BE2C (cell line): Measurements from ENCODE around the gene CNKSR2.

Source experiments
- DNase-seq: peaks from one replicate; pipeline ENCODE4 v3.0.0-alpha.2; 2020
- H3K27me3 ChIP-seq: fragments of 250-450 bp; sonication (Bioruptor Pico); 2 replicates; pipeline ENCODE4 v1.5.1; 2020; ENCODE audit warnings: mild to moderate bottlenecking
- H3K36me3 ChIP-seq: fragments of 250-450 bp; sonication (Bioruptor Pico); 2 replicates; pipeline ENCODE4 v1.5.1; 2020; ENCODE audit warnings: mild to moderate bottlenecking
- H3K4me1 ChIP-seq: fragments of 250-450 bp; sonication (Bioruptor Pico); 2 replicates; pipeline ENCODE4 v1.5.1; 2020
- H3K4me3 ChIP-seq: 2 replicates; pipeline ENCODE4 v1.5.1; 2011; ENCODE audit warnings: low read depth, low read length
- H3K9me3 ChIP-seq: fragments of 250-450 bp; sonication (Bioruptor Pico); 2 replicates; pipeline ENCODE4 v1.5.1; 2020
- TF ChIP-seq, protein P1 (sequence below): IDR thresholded peaks from 2 replicates; pipeline ENCODE4 v1.5.1; 2012; ENCODE audit warnings: mild to moderate bottlenecking, low read depth, low read length

Gene CNKSR2

DNA sequence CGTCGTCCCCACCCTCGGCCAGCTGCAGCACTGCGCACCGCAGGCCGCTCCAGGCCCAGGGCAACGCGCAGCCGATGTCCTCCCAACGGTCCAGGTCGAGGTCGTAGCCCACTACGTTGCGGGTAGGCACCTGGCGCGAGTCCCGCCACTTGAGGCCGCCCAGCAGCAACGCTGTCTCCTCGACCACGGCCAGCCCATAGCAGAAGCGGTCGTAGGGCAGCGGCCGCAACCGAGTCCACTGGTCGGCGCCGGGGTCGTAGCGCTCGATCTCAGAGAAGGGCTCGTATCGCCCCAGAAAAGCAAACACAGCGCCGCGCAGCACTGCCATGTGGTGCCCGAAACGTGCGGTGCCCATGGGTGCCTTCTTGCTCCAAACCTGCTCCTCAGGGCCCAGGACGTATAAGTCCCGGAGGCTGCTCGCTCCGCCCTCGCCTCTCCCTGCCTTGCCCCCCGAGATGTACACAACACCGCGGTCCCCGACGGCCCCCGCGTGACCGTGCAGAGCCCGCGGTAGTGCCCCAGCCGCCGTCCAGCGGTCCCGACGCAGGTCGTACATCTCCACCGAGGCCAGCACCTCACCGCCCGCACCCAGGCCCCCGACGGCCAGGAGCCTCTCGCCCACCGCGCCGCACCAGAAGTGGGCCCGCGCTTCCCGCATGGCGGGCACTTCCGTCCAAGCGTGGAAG, 281.8 kb downstream of the CNKSR2 start:
- no peak for DNase-seq
- TF ChIP-seq, protein P1, sequence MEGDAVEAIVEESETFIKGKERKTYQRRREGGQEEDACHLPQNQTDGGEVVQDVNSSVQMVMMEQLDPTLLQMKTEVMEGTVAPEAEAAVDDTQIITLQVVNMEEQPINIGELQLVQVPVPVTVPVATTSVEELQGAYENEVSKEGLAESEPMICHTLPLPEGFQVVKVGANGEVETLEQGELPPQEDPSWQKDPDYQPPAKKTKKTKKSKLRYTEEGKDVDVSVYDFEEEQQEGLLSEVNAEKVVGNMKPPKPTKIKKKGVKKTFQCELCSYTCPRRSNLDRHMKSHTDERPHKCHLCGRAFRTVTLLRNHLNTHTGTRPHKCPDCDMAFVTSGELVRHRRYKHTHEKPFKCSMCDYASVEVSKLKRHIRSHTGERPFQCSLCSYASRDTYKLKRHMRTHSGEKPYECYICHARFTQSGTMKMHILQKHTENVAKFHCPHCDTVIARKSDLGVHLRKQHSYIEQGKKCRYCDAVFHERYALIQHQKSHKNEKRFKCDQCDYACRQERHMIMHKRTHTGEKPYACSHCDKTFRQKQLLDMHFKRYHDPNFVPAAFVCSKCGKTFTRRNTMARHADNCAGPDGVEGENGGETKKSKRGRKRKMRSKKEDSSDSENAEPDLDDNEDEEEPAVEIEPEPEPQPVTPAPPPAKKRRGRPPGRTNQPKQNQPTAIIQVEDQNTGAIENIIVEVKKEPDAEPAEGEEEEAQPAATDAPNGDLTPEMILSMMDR, result no peak
- no peaks in the 10 kb centered on the region for H3K9me3 ChIP-seq
- no peak overlapping the region for H3K4me3 ChIP-seq
- no peaks in the 10 kb centered on the region for H3K36me3 ChIP-seq
- no peaks in the 10 kb centered on the region for H3K4me1 ChIP-seq
- H3K27me3 ChIP-seq, result no peaks in the 10 kb centered on the region

DNA sequence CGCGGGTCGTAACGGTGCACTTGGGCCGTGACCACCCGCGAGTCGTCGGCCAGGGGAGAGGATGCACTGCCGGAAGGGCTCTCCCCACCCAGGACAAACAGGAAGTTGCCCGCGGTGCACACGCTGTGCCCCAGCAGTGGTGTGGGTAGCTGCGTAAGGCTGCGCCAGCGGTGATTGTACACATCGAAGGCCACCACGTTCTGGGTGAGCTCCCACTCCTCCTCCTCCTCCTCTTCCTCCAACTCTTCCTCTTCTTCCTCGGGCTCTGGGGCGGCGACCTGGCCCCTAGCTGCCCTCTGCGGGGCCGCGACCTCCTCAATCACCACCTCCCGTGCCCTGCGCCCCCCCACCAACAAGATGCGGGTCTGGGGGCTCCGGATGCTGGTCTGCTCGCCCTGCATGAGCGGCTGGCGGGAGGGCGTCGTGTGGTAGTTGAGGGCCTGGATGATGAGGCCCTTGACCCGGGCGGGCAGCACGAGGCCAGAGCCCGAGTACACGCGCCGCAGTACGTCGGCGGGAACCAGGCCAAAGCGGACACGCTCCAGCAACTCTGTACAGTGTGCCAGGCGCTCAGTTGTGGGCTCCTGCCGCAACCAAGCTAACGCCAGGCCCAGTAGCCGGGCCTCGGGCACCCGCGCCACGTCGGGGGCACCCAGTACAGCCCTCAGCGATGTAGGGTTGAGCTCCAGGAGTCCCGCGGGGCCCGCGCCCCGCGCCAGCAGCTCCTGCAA, 282.5 kb downstream of the CNKSR2 start:
- no peaks in the 10 kb centered on the region for H3K9me3 ChIP-seq
- H3K4me3 ChIP-seq, result no peak overlapping the region
- no peaks in the 10 kb centered on the region for H3K27me3 ChIP-seq
- H3K36me3 ChIP-seq, result no peaks in the 10 kb centered on the region
- no peak for DNase-seq
- no peaks in the 10 kb centered on the region for H3K4me1 ChIP-seq
- TF ChIP-seq, protein P1, result no peak

DNA sequence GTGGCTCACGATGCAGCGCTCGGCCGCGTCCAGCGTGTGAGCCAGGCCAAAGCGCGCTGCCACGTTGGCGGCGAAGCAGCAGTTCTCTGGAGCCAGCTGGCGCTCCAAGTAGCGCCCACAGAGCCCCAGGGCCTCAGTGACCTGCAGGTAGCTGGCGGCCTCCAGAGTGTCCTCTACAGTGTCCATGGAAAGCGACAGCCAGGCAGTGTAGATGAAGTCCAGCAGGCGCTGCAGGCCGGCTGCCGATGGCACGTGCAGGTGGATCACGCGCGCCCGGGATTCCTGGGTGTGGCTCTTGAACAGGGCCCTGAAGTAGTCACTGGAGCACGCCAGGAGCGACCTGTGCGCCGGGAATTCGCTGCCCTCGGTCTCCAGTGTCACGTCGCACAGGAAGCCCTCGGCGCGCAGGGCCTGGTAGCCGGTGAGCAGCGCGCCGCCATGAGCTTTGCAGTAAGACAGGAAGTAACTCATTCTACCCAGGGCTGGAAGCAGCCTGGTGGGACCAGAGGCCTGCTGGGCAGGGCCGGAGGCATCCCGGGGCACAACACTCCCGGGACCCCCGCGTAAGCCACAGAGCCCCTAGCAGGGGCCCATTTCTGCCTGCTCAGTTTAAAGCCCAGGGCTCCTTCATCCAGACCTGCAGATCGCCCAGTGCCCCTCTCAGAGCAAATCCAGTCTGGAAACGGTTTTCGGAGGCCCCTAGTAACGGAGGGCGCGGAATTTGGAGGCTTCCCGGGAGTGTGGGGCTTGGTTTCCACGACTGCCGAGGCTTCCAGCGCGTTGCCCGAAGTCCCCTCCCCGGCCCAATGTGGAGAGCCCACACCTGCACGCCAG, 283.3 kb downstream of the CNKSR2 start:
- H3K4me1 ChIP-seq, result no peaks in the 10 kb centered on the region
- no peak for DNase-seq
- no peak overlapping the region for H3K4me3 ChIP-seq
- no peaks in the 10 kb centered on the region for H3K9me3 ChIP-seq
- H3K27me3 ChIP-seq, result no peaks in the 10 kb centered on the region
- TF ChIP-seq, protein P1, result no peak
- no peaks in the 10 kb centered on the region for H3K36me3 ChIP-seq

DNA sequence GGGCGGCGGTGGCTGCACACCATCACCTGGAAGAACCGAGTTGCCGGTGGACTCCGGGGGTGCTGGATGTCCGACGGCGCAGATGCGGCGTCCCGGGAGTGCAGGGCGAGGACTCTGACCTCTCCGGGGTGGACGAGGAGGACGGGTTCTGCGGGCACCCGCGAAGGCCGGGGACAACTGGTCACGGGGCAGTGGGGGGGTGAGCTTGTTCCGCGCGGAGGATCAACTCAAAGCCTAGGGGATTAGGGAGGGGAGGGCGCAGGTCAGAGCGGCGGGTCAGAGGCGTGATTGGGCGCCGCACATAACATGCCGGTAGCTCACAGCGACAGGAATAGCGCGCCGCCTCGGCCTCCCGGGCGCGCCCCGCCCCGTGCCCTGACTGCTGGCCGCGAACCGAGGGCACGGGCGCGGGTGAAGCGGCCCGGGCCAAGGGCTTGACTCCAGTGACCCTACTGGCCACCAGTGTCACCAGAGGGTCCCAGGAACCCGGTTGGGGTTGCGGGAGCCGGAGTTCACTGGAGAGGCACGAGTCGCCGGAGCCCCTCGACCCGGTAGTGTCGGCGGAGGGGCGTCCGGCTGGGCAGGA, 284.0 kb downstream of the CNKSR2 start, which contains the start of gene KLHL34:
KLHL34 (minus strand) TSS at position 179 of the 586 bp plus-strand sequence. CDS start 542 bp downstream, outside the sequence.
- DNase-seq, result no peak

DNA sequence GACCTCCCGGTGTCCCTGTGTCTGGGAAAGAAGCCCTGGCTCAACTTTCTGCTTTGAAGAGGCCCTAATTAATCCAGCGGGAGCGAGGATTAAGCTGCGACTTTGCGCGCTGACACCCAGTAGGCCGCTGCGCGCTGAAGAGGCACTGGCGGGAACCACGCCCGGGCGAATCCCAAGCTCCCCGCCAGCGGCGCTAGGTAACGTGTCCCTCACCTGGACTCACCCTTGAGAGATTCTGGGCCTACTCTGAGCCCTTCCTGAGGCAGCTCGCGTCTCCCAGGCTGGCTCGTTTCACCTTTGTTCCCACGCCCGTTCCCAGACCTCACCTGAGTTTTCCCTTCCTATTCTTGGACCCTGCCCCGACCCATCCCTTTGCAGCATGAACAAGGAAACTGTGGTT, 284.5 kb downstream of the CNKSR2 start:
- TF ChIP-seq, protein P1, result no peak
- H3K9me3 ChIP-seq, result no peaks in the 10 kb centered on the region
- no peaks in the 10 kb centered on the region for H3K36me3 ChIP-seq
- DNase-seq, result no peak
- no peak overlapping the region for H3K4me3 ChIP-seq
- H3K4me1 ChIP-seq, result no peaks in the 10 kb centered on the region
- H3K27me3 ChIP-seq, result no peaks in the 10 kb centered on the region

More for the DNA sequence above, 284.0 kb downstream of the CNKSR2 start, which contains the start of gene KLHL34:
- H3K4me1 ChIP-seq, result no peaks in the 10 kb centered on the region
- no peaks in the 10 kb centered on the region for H3K9me3 ChIP-seq
- TF ChIP-seq, protein P1, result no peak
- H3K4me3 ChIP-seq, result no peak within 1 kb of the TSS
- H3K27me3 ChIP-seq, result no peaks in the 10 kb centered on the region
- no peaks in the 10 kb centered on the region for H3K36me3 ChIP-seq
